ENCODE results near the gene TRABD2B. TPM values are rescaled to one million over a fixed set of nuclear protein-coding genes. Genes with fewer than 3 reads are reported as not detected.

TRABD2B gene
- total and polyA plus RNA-seq, 2 experiments from 2014 or later, result 1.6 to 2.0 TPM

DNA sequence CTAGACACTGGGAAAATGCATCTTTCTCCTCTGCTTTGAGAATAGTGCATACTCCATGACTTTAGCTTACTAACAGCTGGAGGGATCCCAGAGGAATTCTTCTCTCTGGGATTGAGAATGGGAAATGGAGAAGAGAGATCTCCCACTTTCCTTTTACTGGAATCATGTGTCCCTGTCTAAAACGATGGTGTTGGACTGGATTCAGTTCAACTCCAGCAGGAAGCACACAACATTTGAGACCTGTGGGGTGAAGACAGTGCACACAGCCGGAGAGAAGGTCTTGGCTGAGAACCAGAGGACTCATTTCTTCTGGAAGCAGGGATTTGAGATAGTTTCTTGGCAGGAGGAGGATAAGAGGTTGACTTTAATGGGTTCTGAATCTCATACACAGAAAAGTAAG lies 58.7 kb downstream of the TRABD2B start:
- Histone ChIP-seq H3K9me2 (ENCODE audit: insufficient read depth) (peaks cover 16% of the 10 kb centered on the region; the same call in 1 of the 2 replicates), H2AFZ (no peak overlapping the region), H3K4me2 (no peak overlapping the region), H3K27me3 (ENCODE audit: insufficient read depth) (no peaks in the 10 kb centered on the region), H3K79me2 (replicated peaks; ENCODE audit: insufficient read depth) (no peaks in the 10 kb centered on the region), H3K4me1 (ENCODE audit: insufficient read depth) (no peaks in the 10 kb centered on the region), H3K4me3 (no peak overlapping the region), H3K36me3 (ENCODE audit: insufficient read depth) (no peaks in the 10 kb centered on the region), H3F3A (replicated peaks; ENCODE audit: low read depth) (no peaks in the 10 kb centered on the region), H3K27ac (ENCODE audit: low read depth) (no peak overlapping the region), H4K20me1 (replicated peaks; ENCODE audit: insufficient read depth) (no peaks in the 10 kb centered on the region)
- Mint-ChIP-seq H3K36me3 (ENCODE audit: low read depth) (peaks cover 4% of the 10 kb centered on the region; the same call in 1 of the 3 replicates), H3K9me3 (no peaks in the 10 kb centered on the region), H3K4me3 (no peak overlapping the region), H3K4me1 (peaks cover 7% of the 10 kb centered on the region), H3K27me3 (ENCODE audit: insufficient read depth, low read depth, poor library complexity) (no peaks in the 10 kb centered on the region), H3K27ac (no peak overlapping the region)
- TF ChIP-seq, protein P1, sequence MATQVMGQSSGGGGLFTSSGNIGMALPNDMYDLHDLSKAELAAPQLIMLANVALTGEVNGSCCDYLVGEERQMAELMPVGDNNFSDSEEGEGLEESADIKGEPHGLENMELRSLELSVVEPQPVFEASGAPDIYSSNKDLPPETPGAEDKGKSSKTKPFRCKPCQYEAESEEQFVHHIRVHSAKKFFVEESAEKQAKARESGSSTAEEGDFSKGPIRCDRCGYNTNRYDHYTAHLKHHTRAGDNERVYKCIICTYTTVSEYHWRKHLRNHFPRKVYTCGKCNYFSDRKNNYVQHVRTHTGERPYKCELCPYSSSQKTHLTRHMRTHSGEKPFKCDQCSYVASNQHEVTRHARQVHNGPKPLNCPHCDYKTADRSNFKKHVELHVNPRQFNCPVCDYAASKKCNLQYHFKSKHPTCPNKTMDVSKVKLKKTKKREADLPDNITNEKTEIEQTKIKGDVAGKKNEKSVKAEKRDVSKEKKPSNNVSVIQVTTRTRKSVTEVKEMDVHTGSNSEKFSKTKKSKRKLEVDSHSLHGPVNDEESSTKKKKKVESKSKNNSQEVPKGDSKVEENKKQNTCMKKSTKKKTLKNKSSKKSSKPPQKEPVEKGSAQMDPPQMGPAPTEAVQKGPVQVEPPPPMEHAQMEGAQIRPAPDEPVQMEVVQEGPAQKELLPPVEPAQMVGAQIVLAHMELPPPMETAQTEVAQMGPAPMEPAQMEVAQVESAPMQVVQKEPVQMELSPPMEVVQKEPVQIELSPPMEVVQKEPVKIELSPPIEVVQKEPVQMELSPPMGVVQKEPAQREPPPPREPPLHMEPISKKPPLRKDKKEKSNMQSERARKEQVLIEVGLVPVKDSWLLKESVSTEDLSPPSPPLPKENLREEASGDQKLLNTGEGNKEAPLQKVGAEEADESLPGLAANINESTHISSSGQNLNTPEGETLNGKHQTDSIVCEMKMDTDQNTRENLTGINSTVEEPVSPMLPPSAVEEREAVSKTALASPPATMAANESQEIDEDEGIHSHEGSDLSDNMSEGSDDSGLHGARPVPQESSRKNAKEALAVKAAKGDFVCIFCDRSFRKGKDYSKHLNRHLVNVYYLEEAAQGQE (IDR thresholded peaks at IDR 0.05; ENCODE audit: unreplicated experiment), result no peak
- TF ChIP-seq EZH2phosphoT487 (IDR thresholded peaks at IDR 0.05; ENCODE audit: unreplicated experiment) (no peak), CREB1 (CRISPR knock-in tag; IDR thresholded peaks at IDR 0.05; ENCODE audit: low read depth) (no peak), ZNF114 (CRISPR knock-in tag; IDR thresholded peaks at IDR 0.05) (no peak), ZNF331 (CRISPR knock-in tag; IDR thresholded peaks at IDR 0.05; ENCODE audit: low read depth) (no peak), STAT1 (IDR thresholded peaks at IDR 0.05; ENCODE audit: unreplicated experiment) (no peak), JUNB (IDR thresholded peaks at IDR 0.05; ENCODE audit: unreplicated experiment) (no peak), EZH2 (IDR thresholded peaks at IDR 0.05; ENCODE audit: low read depth, unreplicated experiment) (no peak), CTCF (conservative IDR thresholded peaks at IDR 0.05; ENCODE audit: low read depth in 2 of 2) (no peak)
- TF ChIP-seq, protein P2, sequence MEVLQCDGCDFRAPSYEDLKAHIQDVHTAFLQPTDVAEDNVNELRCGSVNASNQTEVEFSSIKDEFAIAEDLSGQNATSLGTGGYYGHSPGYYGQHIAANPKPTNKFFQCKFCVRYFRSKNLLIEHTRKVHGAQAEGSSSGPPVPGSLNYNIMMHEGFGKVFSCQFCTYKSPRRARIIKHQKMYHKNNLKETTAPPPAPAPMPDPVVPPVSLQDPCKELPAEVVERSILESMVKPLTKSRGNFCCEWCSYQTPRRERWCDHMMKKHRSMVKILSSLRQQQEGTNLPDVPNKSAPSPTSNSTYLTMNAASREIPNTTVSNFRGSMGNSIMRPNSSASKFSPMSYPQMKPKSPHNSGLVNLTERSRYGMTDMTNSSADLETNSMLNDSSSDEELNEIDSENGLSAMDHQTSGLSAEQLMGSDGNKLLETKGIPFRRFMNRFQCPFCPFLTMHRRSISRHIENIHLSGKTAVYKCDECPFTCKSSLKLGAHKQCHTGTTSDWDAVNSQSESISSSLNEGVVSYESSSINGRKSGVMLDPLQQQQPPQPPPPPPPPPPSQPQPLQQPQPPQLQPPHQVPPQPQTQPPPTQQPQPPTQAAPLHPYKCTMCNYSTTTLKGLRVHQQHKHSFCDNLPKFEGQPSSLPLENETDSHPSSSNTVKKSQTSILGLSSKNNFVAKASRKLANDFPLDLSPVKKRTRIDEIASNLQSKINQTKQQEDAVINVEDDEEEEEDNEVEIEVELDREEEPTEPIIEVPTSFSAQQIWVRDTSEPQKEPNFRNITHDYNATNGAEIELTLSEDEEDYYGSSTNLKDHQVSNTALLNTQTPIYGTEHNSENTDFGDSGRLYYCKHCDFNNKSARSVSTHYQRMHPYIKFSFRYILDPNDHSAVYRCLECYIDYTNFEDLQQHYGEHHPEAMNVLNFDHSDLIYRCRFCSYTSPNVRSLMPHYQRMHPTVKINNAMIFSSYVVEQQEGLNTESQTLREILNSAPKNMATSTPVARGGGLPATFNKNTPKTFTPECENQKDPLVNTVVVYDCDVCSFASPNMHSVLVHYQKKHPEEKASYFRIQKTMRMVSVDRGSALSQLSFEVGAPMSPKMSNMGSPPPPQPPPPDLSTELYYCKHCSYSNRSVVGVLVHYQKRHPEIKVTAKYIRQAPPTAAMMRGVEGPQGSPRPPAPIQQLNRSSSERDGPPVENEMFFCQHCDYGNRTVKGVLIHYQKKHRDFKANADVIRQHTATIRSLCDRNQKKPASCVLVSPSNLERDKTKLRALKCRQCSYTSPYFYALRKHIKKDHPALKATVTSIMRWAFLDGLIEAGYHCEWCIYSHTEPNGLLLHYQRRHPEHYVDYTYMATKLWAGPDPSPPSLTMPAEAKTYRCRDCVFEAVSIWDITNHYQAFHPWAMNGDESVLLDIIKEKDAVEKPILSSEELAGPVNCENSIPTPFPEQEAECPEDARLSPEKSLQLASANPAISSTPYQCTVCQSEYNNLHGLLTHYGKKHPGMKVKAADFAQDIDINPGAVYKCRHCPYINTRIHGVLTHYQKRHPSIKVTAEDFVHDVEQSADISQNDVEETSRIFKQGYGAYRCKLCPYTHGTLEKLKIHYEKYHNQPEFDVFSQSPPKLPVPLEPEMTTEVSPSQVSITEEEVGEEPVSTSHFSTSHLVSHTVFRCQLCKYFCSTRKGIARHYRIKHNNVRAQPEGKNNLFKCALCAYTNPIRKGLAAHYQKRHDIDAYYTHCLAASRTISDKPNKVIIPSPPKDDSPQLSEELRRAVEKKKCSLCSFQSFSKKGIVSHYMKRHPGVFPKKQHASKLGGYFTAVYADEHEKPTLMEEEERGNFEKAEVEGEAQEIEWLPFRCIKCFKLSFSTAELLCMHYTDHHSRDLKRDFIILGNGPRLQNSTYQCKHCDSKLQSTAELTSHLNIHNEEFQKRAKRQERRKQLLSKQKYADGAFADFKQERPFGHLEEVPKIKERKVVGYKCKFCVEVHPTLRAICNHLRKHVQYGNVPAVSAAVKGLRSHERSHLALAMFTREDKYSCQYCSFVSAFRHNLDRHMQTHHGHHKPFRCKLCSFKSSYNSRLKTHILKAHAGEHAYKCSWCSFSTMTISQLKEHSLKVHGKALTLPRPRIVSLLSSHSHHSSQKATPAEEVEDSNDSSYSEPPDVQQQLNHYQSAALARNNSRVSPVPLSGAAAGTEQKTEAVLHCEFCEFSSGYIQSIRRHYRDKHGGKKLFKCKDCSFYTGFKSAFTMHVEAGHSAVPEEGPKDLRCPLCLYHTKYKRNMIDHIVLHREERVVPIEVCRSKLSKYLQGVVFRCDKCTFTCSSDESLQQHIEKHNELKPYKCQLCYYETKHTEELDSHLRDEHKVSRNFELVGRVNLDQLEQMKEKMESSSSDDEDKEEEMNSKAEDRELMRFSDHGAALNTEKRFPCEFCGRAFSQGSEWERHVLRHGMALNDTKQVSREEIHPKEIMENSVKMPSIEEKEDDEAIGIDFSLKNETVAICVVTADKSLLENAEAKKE (CRISPR knock-in tag; IDR thresholded peaks at IDR 0.05), result no peak
- TF ChIP-seq, protein P3, sequence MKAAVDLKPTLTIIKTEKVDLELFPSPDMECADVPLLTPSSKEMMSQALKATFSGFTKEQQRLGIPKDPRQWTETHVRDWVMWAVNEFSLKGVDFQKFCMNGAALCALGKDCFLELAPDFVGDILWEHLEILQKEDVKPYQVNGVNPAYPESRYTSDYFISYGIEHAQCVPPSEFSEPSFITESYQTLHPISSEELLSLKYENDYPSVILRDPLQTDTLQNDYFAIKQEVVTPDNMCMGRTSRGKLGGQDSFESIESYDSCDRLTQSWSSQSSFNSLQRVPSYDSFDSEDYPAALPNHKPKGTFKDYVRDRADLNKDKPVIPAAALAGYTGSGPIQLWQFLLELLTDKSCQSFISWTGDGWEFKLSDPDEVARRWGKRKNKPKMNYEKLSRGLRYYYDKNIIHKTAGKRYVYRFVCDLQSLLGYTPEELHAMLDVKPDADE (IDR thresholded peaks at IDR 0.05), result no peak
- no peak for DNase-seq (ENCODE audit: low spot score)
- ATAC-seq, result no peak
